Tibial nerve (tissue), 3 donors: ENCODE data around the gene APCDD1.

Experiments
- CTCF ChIP-seq, 5 experiments: fragments of 200-600 bp in 3 of 5; fragments of 450-650 bp in 2 of 5; sonication (generic) in 3 of 5; IDR thresholded peaks; one replicate each; pipeline ENCODE4 v1.5.1; 2016 to 2019; ENCODE audit warnings: antibody characterized with exemption in 5 of 5, mild to moderate bottlenecking in 3 of 5, moderate library complexity in 2 of 5
- POLR2A ChIP-seq, 2 donors: fragments of 450-650 bp; IDR thresholded peaks; one replicate each; pipeline ENCODE4 v1.6.1; 2017; ENCODE audit warnings: antibody characterized with exemption in 2 of 2, mild to moderate bottlenecking in 2 of 2, moderate library complexity in 2 of 2

- TF ChIP-seq CTCF (IDR thresholded peaks at IDR 0.05) (no peak), POLR2A (IDR thresholded peaks at IDR 0.05) (no peak)
These were observed 21.3 kb downstream of the APCDD1 start for GRCh38 chr18:10475654-10476291.
